Sciatic nerve (tissue), 2 donors: ENCODE results near the gene ELMO1. TPM values are rescaled to one million over a fixed set of nuclear protein-coding genes. Genes with fewer than 3 reads are reported as not detected.

ENCODE experiments used
- ATAC-seq: fragments of 200-7000 bp; cut with Tn5 transposase; one replicate; pipeline ENCODE4 v1.9.1; 2020; ENCODE audit warnings: mild to moderate bottlenecking, moderate library complexity
- DNase-seq: peaks from one replicate; pipeline ENCODE4 v3.0.0-alpha.2; 2020; ENCODE audit warnings: low spot score
- intact Hi-C: fragments of 100-400 bp; cut with DNase I; formaldehyde crosslinking; loops from one replicate; pipeline ENCODE4 v1.14.2; 2022
- total RNA-seq: library from RNA; stranded (reverse); fragmentation: NEBNext Ultra II Directional; extraction: Animal tissue kit (Norgen Biotek cat#: 25700); gene quantifications from one replicate; pipeline ENCODE4 v1.2.1, GENCODE V29; 2021
- donor health status: DM: no; HTN: no; CAD: no.
- donor health status: DM: no; HTN: no; CAD: no.

The ELMO1 gene
- total RNA-seq, 1 donor from 2014 or later = 151 TPM

GRCh38 chr7:36851382-36851781 lies 597.3 kb downstream of the ELMO1 start:
- ATAC-seq (no peak), DNase-seq (no peak)
- intact Hi-C loops = no loop called here

- DNase-seq (no peak), ATAC-seq (no peak)
These were observed 600.7 kb downstream of the ELMO1 start for GRCh38 chr7:36847946-36848345.

GRCh38 chr7:36844374-36844773 lies 604.3 kb downstream of the ELMO1 start:
- intact Hi-C loops = no loop called here
- ATAC-seq (no peak), DNase-seq (no peak)

More at GRCh38 chr7:36847946-36848345, 600.7 kb downstream of the ELMO1 start:
- intact Hi-C loops = no loop called here

- intact Hi-C loops = no loop called here
- DNase-seq = no peak
These were observed 607.8 kb downstream of the ELMO1 start for GRCh38 chr7:36840904-36841303.

GRCh38 chr7:36838616-36839225 lies 609.9 kb downstream of the ELMO1 start:
- ATAC-seq (no peak), DNase-seq (no peak)
- intact Hi-C loops = no loop called here

More at GRCh38 chr7:36840904-36841303, 607.8 kb downstream of the ELMO1 start:
- no peak for ATAC-seq

- ATAC-seq = no peak
- no peak for DNase-seq
- intact Hi-C loops = no loop called here
These were observed 617.6 kb downstream of the ELMO1 start for GRCh38 chr7:36831049-36831448.

- ATAC-seq = no peak
- intact Hi-C loops = no loop called here
- no peak for DNase-seq
These were observed 620.6 kb downstream of the ELMO1 start for GRCh38 chr7:36827726-36828703.

GRCh38 chr7:36825501-36825900 lies 623.2 kb downstream of the ELMO1 start:
- DNase-seq = no peak
- ATAC-seq = no peak
- intact Hi-C loops = loop anchor here (2.0 kb wide), 1 partner anchor 67 kb away; no protein-coding TSS in a partner anchor

- ATAC-seq = no peak
- DNase-seq = no peak
- intact Hi-C loops = no loop called here
These were observed 625.3 kb downstream of the ELMO1 start for GRCh38 chr7:36823353-36823752.

- intact Hi-C loops = no loop called here
- DNase-seq (no peak), ATAC-seq (no peak)
These were observed 627.0 kb downstream of the ELMO1 start for GRCh38 chr7:36821617-36822016.

- intact Hi-C loops = no loop called here
- ATAC-seq (peak; percentile 71), DNase-seq (no peak)
These were observed 628.0 kb downstream of the ELMO1 start for GRCh38 chr7:36820527-36821170.

GRCh38 chr7:36819639-36820038 lies 629.0 kb downstream of the ELMO1 start:
- DNase-seq (no peak), ATAC-seq (no peak)
- intact Hi-C loops = no loop called here

- DNase-seq = no peak
- intact Hi-C loops = no loop called here
- no peak for ATAC-seq
These were observed 634.4 kb downstream of the ELMO1 start for GRCh38 chr7:36814311-36814710.

- DNase-seq (no peak), ATAC-seq (no peak)
- intact Hi-C loops = no loop called here
These were observed 636.9 kb downstream of the ELMO1 start for GRCh38 chr7:36811807-36812206.

- no peak for DNase-seq
- no peak for ATAC-seq
- intact Hi-C loops = no loop called here
These were observed 638.2 kb downstream of the ELMO1 start for GRCh38 chr7:36810489-36810888.

- intact Hi-C loops = no loop called here
- no peak for DNase-seq
- ATAC-seq = no peak
These were observed 638.6 kb downstream of the ELMO1 start for GRCh38 chr7:36810032-36810431.

GRCh38 chr7:36809510-36809909 lies 639.2 kb downstream of the ELMO1 start:
- no peak for DNase-seq

GRCh38 chr7:36809086-36809485 lies 639.6 kb downstream of the ELMO1 start:
- intact Hi-C loops = no loop called here
- ATAC-seq = no peak
- DNase-seq = no peak

More at GRCh38 chr7:36809510-36809909, 639.2 kb downstream of the ELMO1 start:
- intact Hi-C loops = no loop called here
- ATAC-seq = no peak

GRCh38 chr7:36806891-36807290 lies 641.8 kb downstream of the ELMO1 start:
- ATAC-seq (no peak), DNase-seq (no peak)
- intact Hi-C loops = no loop called here
